Stomach (tissue), 9 donors: ENCODE measurements around the gene IP6K1. TPM values are rescaled to one million over a fixed set of nuclear protein-coding genes. Genes with fewer than 3 reads are reported as not detected.
"Not testable (repeated sequence)": the region's sequence is repeated elsewhere in the genome, so short reads cannot be mapped to it uniquely, and the experiment has no call there.

Experiments used
- DNase-seq, 2 donors: peaks; one replicate each; pipeline versions ENCODE4 v3.0.0 to v3.0.0-alpha.2; 2013 to 2019
- H3K27ac ChIP-seq, 5 donors: fragments of 200-600 bp in 4 of 5; sonication (generic) in 4 of 5; one replicate each; pipeline ENCODE4 v1.5.1; 2013 to 2019; ENCODE audit warnings: mild to moderate bottlenecking in 1 of 5, moderate library complexity in 1 of 5
- H3K27me3 ChIP-seq, 3 donors: fragments of 200-600 bp; sonication (generic); one replicate each; pipeline ENCODE4 v1.5.1; 2017 to 2019; ENCODE audit warnings: mixed run types in 1 of 3
- H3K36me3 ChIP-seq, 4 donors: fragments of 200-600 bp; sonication (generic); 1 replicate in 3 of 4; 2 replicates in 1 of 4; pipeline ENCODE4 v1.5.1; 2016 to 2019
- H3K4me1 ChIP-seq, 4 donors: fragments of 200-600 bp; sonication (generic); one replicate each; pipeline ENCODE4 v1.5.1; 2016 to 2019
- H3K4me3 ChIP-seq, 4 donors: fragments of 200-600 bp; sonication (generic) in 3 of 4; one replicate each; pipeline ENCODE4 v1.5.1; 2016 to 2019; ENCODE audit warnings: mild to moderate bottlenecking in 1 of 4
- H3K9me3 ChIP-seq, 4 donors: fragments of 200-600 bp; sonication (generic); one replicate each; pipeline ENCODE4 v1.5.1; 2016 to 2019
- CTCF ChIP-seq, 7 experiments: fragments of 450-650 bp in 4 of 7; fragments of 200-600 bp in 3 of 7; sonication (generic) in 3 of 7; IDR thresholded peaks; one replicate each; pipeline ENCODE4 v1.5.1; 2016 to 2019; ENCODE audit warnings: antibody characterized with exemption in 7 of 7, control low read depth in 2 of 7, mild to moderate bottlenecking in 1 of 7
- EP300 ChIP-seq: sonication (generic); formaldehyde crosslinking; IDR thresholded peaks from one replicate; pipeline ENCODE4 v1.6.1; 2017; ENCODE audit warnings: antibody characterized with exemption
- POLR2A ChIP-seq, 4 donors: fragments of 450-650 bp; IDR thresholded peaks; one replicate each; pipeline ENCODE4 v1.6.1; 2016; ENCODE audit warnings: antibody characterized with exemption in 4 of 4, control low read depth in 2 of 4, mild to moderate bottlenecking in 1 of 4, moderate library complexity in 1 of 4
- POLR2AphosphoS5 ChIP-seq, 3 donors: sonication (generic); formaldehyde crosslinking; IDR thresholded peaks; one replicate each; pipeline ENCODE4 v1.6.1; 2016; ENCODE audit warnings: antibody characterized with exemption in 3 of 3
- WGBS, 5 donors: extraction: QIAGEN DNeasy Blood & Tissue Kit in 3 of 5; methylation state at CpG; one replicate each; pipeline versions ENCODE4 v1.1.5 to v1.1.7; 2013 to 2018; 5-methylcytosine and 5-hydroxymethylcytosine counted together
- intact Hi-C: fragments of 100-400 bp; cut with DNase I; formaldehyde crosslinking; loops from one replicate; pipeline ENCODE4 v1.15.1; 2023; ENCODE audit warnings: low total_unique reads
- polyA plus RNA-seq, 3 donors: library from polyadenylated mRNA; stranded (reverse); fragments of 200-250 nt; gene quantifications; one replicate each; pipeline ENCODE4 v1.2.3, GENCODE V29; 2013
- total RNA-seq, 5 donors: library from RNA; depleted of rRNA; stranded (reverse); fragments of >200 nt; gene quantifications; one replicate each; pipeline versions ENCODE4 v1.1.0 to v1.2.3, GENCODE V29; 2014 to 2016
- donor health status: healthy with polysubstance abuse.
- donor health status: Bipolar disorder and iron deficiency.
- donor health status: healthy.

The IP6K1 gene
- total and polyA plus RNA-seq, 8 donors = 7.7 to 68.3 (median 21.6) TPM

GRCh38 chr3:49754536-49754935 lies 31.8 kb downstream of the IP6K1 start:
- no peak for DNase-seq
- H3K27me3 ChIP-seq = no peaks in the 10 kb centered on the region
- peaks cover 7 to 69% (median 32%) of the 10 kb centered on the region in 4 donors for H3K4me1 ChIP-seq
- intact Hi-C loops = no loop called here
- 85 to 94% (median 88%) methylated on average over 1 of the region's 1 CpG for WGBS, 5 donors
- TF ChIP-seq POLR2AphosphoS5 (IDR thresholded peaks at IDR 0.05) (no peak), EP300 (no peak), POLR2A (IDR thresholded peaks at IDR 0.05) (no peak), CTCF (IDR thresholded peaks at IDR 0.05) (no peak)
- H3K4me3 ChIP-seq = no peak overlapping the region
- H3K27ac ChIP-seq = no peak overlapping the region
- peaks cover 0 to 11% (median 4%) of the 10 kb centered on the region in 4 donors for H3K36me3 ChIP-seq
- no peaks in the 10 kb centered on the region for H3K9me3 ChIP-seq

GRCh38 chr3:49751501-49751900 lies 34.8 kb downstream of the IP6K1 start:
- H3K4me1 ChIP-seq = peaks cover 7 to 51% (median 28%) of the 10 kb centered on the region in 4 donors
- no peaks in the 10 kb centered on the region for H3K27me3 ChIP-seq
- no peaks in the 10 kb centered on the region for H3K9me3 ChIP-seq
- DNase-seq = no peak
- H3K36me3 ChIP-seq = peaks cover 7 to 34% (median 30%) of the 10 kb centered on the region in 4 donors
- TF ChIP-seq POLR2A (IDR thresholded peaks at IDR 0.05) (no peak), POLR2AphosphoS5 (IDR thresholded peaks at IDR 0.05) (no peak), CTCF (IDR thresholded peaks at IDR 0.05) (no peak), EP300 (no peak)
- intact Hi-C loops = no loop called here
- H3K4me3 ChIP-seq = no peak overlapping the region
- WGBS, 5 donors = 57 to 76% (median 66%) methylated on average over 4 of the region's 4 CpGs
- H3K27ac ChIP-seq = no peak overlapping the region

GRCh38 chr3:49750056-49750455 lies 36.3 kb downstream of the IP6K1 start:
- 86 to 96% (median 94%) methylated on average over 4 of the region's 4 CpGs for WGBS, 5 donors
- no peaks in the 10 kb centered on the region for H3K27me3 ChIP-seq
- intact Hi-C loops = no loop called here
- no peak overlapping the region for H3K4me3 ChIP-seq
- H3K9me3 ChIP-seq = no peaks in the 10 kb centered on the region
- no peak overlapping the region for H3K27ac ChIP-seq
- DNase-seq = no peak
- TF ChIP-seq POLR2A (IDR thresholded peaks at IDR 0.05) = no peak
- TF ChIP-seq POLR2AphosphoS5 (IDR thresholded peaks at IDR 0.05) = no peak
- no peak for TF ChIP-seq CTCF (IDR thresholded peaks at IDR 0.05)
- TF ChIP-seq EP300 = no peak
- H3K36me3 ChIP-seq = peaks cover 7 to 44% (median 35%) of the 10 kb centered on the region in 4 donors
- H3K4me1 ChIP-seq = peaks cover 7 to 50% (median 30%) of the 10 kb centered on the region in 4 donors

GRCh38 chr3:49748874-49749273 lies 37.5 kb downstream of the IP6K1 start:
- H3K4me3 ChIP-seq, intact Hi-C loops, H3K9me3 ChIP-seq, H3K27ac ChIP-seq, DNase-seq, H3K27me3 ChIP-seq: not testable (repeated sequence)
- Histone ChIP-seq H3K4me1 (peaks cover 3 to 42% (median 25%) of the 10 kb centered on the region in 4 donors), H3K36me3 (peaks cover 7 to 53% (median 44%) of the 10 kb centered on the region in 4 donors)
- WGBS, 5 donors = 86 to 95% (median 91%) methylated on average over 5 of the region's 5 CpGs

GRCh38 chr3:49747792-49748480 lies 38.4 kb downstream of the IP6K1 start:
- intact Hi-C loops = no loop called here
- H3K9me3 ChIP-seq = no peaks in the 10 kb centered on the region
- H3K27ac ChIP-seq = no peak overlapping the region
- H3K4me3 ChIP-seq = no peak overlapping the region
- no peak for DNase-seq
- no peaks in the 10 kb centered on the region for H3K27me3 ChIP-seq
- WGBS, 5 donors = 88 to 94% (median 91%) methylated on average over 12 to 13 of the region's 13 CpGs
- no peak for TF ChIP-seq EP300
- H3K36me3 ChIP-seq = peaks cover 7 to 60% (median 52%) of the 10 kb centered on the region in 4 donors
- peaks cover 0 to 34% (median 21%) of the 10 kb centered on the region in 4 donors for H3K4me1 ChIP-seq
